Effector CD8-positive, alpha-beta T cell (primary cell): Measurements from ENCODE around the gene HAPLN2.

Source experiments
- DNase-seq: peaks from one replicate; lab custom pipeline; 2025; lab: John Stamatoyannopoulos, UW

Gene HAPLN2

DNA sequence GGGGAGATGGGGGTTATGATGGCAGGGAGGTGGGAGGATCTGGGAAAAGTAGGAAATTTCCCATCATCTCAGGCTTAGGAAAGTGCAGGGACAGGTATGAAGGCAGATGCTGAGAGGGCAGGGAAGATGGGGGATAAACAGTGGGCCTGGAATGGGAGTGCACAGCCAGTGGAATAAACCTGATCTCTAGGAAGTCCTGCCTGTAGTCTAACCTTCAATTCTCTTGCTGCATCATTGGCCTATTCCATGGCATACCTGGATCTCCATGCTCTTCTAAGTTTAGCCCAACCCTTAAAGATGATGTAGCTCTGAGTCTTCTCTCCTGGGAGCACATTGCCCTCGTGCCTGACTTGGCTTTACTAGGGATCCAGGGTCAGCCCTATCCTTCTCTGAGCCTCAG is 25.4 kb downstream of the HAPLN2 start:
- no peak for DNase-seq

GRCh38 chr1:156645056-156645455 is 25.8 kb downstream of the HAPLN2 start:
- DNase-seq = no peak

DNA sequence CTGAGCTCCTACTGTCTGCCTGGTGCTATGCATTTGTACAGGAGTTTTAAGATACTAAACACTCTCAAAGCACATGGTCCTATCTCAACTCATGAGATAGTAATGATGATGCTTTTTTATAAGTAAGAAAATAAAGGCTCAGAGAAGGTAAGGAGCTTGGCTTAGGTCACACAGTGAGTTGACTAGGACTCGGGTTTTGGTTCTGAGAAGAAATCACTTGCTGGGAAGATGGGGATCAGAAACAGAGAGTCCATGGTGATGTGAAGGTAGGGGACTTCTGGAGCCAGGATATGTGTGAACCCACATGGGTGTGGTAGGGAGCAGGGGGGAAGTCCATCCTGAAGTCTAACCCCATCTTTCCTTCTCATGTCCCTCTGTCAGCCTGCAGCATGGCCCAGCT is 26.5 kb downstream of the HAPLN2 start:
- no peak for DNase-seq

- no peak for DNase-seq
Measured at GRCh38 chr1:156646738-156647211, 27.6 kb downstream of the HAPLN2 start.

GRCh38 chr1:156647351-156647750 is 28.1 kb downstream of the HAPLN2 start:
- no peak for DNase-seq

- DNase-seq = no peak
Measured at GRCh38 chr1:156648496-156648895, 29.3 kb downstream of the HAPLN2 start.

DNA sequence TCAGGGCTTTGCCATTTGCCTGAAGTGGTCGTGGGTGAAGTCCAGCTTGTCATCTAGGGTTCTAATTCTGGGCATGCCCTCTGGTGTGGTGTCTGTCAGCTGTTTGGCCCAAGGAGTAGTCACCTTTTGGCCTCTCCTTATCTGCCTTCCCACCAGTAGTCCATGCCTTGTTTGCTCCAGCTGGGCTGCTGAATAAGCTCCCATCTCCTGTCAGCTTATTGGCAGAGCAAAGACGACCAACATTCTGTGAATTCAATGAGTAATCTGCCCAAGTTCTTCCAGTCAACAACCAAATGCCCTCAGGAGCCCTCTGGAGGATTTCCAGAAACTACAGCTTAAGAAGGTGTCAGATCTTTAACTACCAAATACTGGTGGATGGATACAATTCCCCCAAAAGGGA is 29.7 kb downstream of the HAPLN2 start:
- DNase-seq = no peak

- DNase-seq = no peak
Measured at GRCh38 chr1:156652131-156652991, 33.1 kb downstream of the HAPLN2 start.

- no peak for DNase-seq
Measured at GRCh38 chr1:156652992-156653355, 33.8 kb downstream of the HAPLN2 start.

DNA sequence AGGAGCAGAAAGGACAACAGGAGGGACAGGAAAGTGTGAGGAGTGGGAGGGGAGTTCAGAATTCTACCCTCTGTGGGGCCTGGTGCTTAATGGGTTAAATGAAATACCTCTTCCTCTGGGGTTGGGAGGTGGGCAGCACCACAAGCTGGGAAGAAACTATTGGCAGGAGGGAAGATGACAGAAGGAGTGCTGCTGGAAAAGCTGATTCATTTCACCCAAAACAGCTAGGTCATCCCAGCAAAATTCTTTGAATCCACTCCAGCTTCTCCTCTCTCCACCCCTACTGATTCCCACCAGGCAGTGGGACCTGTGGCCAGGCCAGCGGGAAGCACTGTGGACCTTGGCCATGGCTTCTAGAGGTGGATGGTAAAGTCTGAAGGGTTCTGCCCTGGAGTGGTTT is 35.5 kb downstream of the HAPLN2 start:
- DNase-seq = no peak

GRCh38 chr1:156655151-156655903 is 36.1 kb downstream of the HAPLN2 start:
- DNase-seq = no peak

- no peak for DNase-seq
Measured at GRCh38 chr1:156655904-156656516, 36.8 kb downstream of the HAPLN2 start.

GRCh38 chr1:156656806-156657740 is 37.9 kb downstream of the HAPLN2 start:
- DNase-seq = peak; percentile 64

DNA sequence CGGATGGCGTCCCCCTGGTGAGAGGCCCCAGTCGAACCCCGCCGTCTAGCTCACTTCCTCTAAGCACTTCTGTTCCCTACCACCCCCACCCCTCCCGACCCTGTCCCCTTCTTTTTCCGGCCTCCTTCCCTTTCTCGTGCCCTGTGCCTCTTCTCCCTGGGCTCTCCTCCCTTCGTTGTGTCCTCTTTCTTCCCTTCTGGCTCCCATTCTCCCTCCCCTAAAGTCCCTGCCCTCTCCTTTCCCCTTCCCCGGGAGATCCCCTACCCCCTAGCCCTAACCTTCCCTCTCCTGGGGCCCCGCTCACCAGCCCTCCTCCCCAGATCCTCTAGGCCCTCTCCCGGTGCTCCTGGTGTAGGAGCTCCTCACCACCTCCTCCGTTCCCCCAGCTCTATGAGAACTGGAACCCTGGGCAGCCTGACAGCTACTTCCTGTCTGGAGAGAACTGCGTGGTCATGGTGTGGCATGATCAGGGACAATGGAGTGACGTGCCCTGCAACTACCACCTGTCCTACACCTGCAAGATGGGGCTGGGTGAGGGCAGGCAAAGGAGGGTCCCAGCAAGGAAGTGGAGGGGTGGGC is 38.6 kb downstream of the HAPLN2 start:
- no peak for DNase-seq

DNA sequence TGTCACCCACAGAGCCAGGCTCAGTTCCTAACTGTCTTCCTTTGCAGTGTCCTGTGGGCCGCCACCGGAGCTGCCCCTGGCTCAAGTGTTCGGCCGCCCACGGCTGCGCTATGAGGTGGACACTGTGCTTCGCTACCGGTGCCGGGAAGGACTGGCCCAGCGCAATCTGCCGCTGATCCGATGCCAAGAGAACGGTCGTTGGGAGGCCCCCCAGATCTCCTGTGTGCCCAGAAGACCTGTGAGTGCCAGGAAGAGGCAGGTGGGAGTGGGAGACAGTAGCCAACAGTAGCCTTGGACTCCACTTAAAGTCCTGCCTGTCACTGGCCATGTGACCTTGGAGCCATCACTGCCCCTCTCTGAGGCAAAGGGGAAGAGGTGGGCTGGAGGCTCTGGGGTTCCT is 39.3 kb downstream of the HAPLN2 start:
- DNase-seq = no peak

GRCh38 chr1:156658945-156659574 is 39.8 kb downstream of the HAPLN2 start:
- no peak for DNase-seq

DNA sequence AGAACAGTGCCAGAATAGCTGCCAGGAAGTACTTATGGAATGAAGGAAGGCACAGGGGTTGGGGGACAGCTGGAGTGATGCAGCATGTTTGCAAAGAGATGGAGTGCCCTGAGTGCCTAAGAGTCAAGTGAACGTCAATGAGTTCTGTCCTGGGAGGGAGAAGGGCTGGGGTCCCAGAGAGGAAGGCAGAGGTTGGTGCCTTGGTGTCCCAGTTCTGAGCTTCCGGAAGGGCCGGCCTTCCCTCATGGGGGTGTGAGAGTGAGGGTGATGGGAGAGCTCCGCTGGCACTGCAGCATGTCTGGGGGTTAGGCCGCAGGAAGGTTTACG is 40.4 kb downstream of the HAPLN2 start:
- DNase-seq = no peak

GRCh38 chr1:156659988-156660751 is 41.0 kb downstream of the HAPLN2 start:
- DNase-seq = peak; percentile 85

DNA sequence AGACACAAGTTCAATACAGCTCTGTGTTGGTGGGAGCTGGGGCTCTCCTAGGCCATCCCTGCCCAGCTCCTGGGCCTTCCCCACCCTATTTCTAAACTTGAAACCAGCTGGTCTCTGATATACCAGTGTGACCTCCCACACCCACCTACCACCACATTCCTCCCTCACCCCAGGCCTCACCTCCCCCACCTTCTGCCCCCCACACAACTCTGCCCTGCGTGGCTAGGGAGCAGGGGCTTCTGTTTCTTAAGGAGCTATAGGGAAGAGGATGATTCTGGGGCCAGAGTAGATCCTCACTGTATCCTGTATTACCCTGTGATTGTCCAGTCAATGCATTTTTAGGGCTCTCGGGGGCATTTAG is 41.5 kb downstream of the HAPLN2 start:
- DNase-seq = no peak
